B cell (primary cell): ENCODE data around the gene LRRC15.

ENCODE experiments used
- CTCF ChIP-seq: fragments of 200-600 bp; IDR thresholded peaks from one replicate; pipeline ENCODE4 v1.8.0; 2022; ENCODE audit warnings: antibody characterized with exemption, mild to moderate bottlenecking
- EZH2 ChIP-seq: IDR thresholded peaks from 2 replicates; pipeline ENCODE4 v1.6.1; 2012; ENCODE audit warnings: borderline replicate concordance, low read depth, mild to moderate bottlenecking, moderate library complexity, low read length; ENCODE audit not compliant: insufficient read depth, poor library complexity, severe bottlenecking

GRCh38 chr3:194399166-194399565 is 29.6 kb upstream of the LRRC15 start, which contains the start of gene GP5:
- TF ChIP-seq CTCF (no peak), EZH2 (no peak)
